Testis (tissue), 3 donors: ENCODE data around the gene HYOU1. TPM values are rescaled to one million over a fixed set of nuclear protein-coding genes. Genes with fewer than 3 reads are reported as not detected.

ENCODE experiments used
- DNase-seq: peaks from one replicate; pipeline ENCODE4 v3.0.0-alpha.2; 2019
- H3K27ac ChIP-seq, 2 donors: fragments of 200-600 bp; sonication (generic); one replicate each; pipeline ENCODE4 v1.5.1; 2019
- H3K27me3 ChIP-seq: fragments of 200-600 bp; sonication (generic); one replicate; pipeline ENCODE4 v1.5.1; 2019
- H3K36me3 ChIP-seq: fragments of 200-600 bp; sonication (generic); one replicate; pipeline ENCODE4 v1.5.1; 2017; ENCODE audit warnings: low read depth; ENCODE audit errors: missing control alignments
- H3K4me1 ChIP-seq: fragments of 200-600 bp; sonication (generic); one replicate; pipeline ENCODE4 v1.5.1; 2019
- H3K4me3 ChIP-seq, 2 donors: fragments of 200-600 bp; sonication (generic); one replicate each; pipeline ENCODE4 v1.5.1; 2017 to 2019
- H3K9me3 ChIP-seq: fragments of 200-600 bp; sonication (generic); one replicate; pipeline ENCODE4 v1.5.1; 2017
- CTCF ChIP-seq, 3 experiments: fragments of 450-650 bp in 2 of 3; fragments of 200-600 bp in 1 of 3; sonication (generic) in 1 of 3; IDR thresholded peaks; one replicate each; pipeline ENCODE4 v1.5.1; 2016 to 2019; ENCODE audit warnings: antibody characterized with exemption in 3 of 3, mild to moderate bottlenecking in 2 of 3, moderate library complexity in 1 of 3
- POLR2A ChIP-seq: fragments of 450-650 bp; IDR thresholded peaks from one replicate; pipeline ENCODE4 v1.6.1; 2017; ENCODE audit warnings: antibody characterized with exemption, mild to moderate bottlenecking, moderate library complexity
- WGBS, 2 donors: methylation state at CpG; one replicate each; pipeline ENCODE4 v1.1.5; 2018; 5-methylcytosine and 5-hydroxymethylcytosine counted together
- intact Hi-C: fragments of 100-400 bp; cut with DNase I; formaldehyde crosslinking; loops from one replicate; pipeline ENCODE4 v1.15.1; 2023; ENCODE audit warnings: low total_unique reads
- polyA plus RNA-seq: library from polyadenylated mRNA; stranded (reverse); fragments of 350-450 nt; fragmentation: Illumina TruSeq; extraction: RNeasy Lipid Tissue Mini Kit (QIAGEN cat#74804); gene quantifications from one replicate; pipeline ENCODE4 v1.2.3, GENCODE V29; 2014; ENCODE audit warnings: low read depth, low replicate concordance; ENCODE audit not compliant: insufficient read depth
- total RNA-seq, 2 donors: library from RNA; depleted of rRNA; stranded (reverse); fragments of >200 nt; gene quantifications; one replicate each; pipeline ENCODE4 v1.2.3, GENCODE V29; 2016

HYOU1 gene
- total and polyA plus RNA-seq, 3 donors from 2014 or later, result 126 to 209 (median 127) TPM

- Histone ChIP-seq H3K36me3 (no peaks in the 10 kb centered on the region), H3K9me3 (no peaks in the 10 kb centered on the region), H3K27me3 (no peaks in the 10 kb centered on the region), H3K27ac (no peak overlapping the region), H3K4me1 (peaks cover 15% of the 10 kb centered on the region), H3K4me3 (no peak overlapping the region)
- TF ChIP-seq CTCF (IDR thresholded peaks at IDR 0.05), result no peak
- TF ChIP-seq POLR2A, result no peak
- no peak for DNase-seq
- intact Hi-C loops, result no loop called here
- 87 to 96% methylated on average over 6 to 9 of the region's 9 CpGs for WGBS, 2 donors
Observed at GRCh38 chr11:119027561-119028345, 29.3 kb downstream of the HYOU1 start.

GRCh38 chr11:119026970-119027369 is 30.0 kb downstream of the HYOU1 start:
- 94 to 95% methylated on average over 2 of the region's 2 CpGs for WGBS, 2 donors
- no peak for DNase-seq
- Histone ChIP-seq H3K36me3 (no peaks in the 10 kb centered on the region), H3K27me3 (no peaks in the 10 kb centered on the region), H3K4me1 (peaks cover 15% of the 10 kb centered on the region), H3K9me3 (no peaks in the 10 kb centered on the region), H3K4me3 (no peak overlapping the region), H3K27ac (no peak overlapping the region)
- TF ChIP-seq POLR2A (no peak), CTCF (IDR thresholded peaks at IDR 0.05) (no peak)
- intact Hi-C loops, result no loop called here

- Histone ChIP-seq H3K4me3 (no peak overlapping the region), H3K9me3 (no peaks in the 10 kb centered on the region), H3K4me1 (peaks cover 15% of the 10 kb centered on the region), H3K27me3 (no peaks in the 10 kb centered on the region), H3K27ac (no peak overlapping the region), H3K36me3 (no peaks in the 10 kb centered on the region)
- DNase-seq, result no peak
- no peak for TF ChIP-seq POLR2A
- no peak for TF ChIP-seq CTCF (IDR thresholded peaks at IDR 0.05)
- 89 to 91% methylated on average over 12 to 16 of the region's 16 CpGs for WGBS, 2 donors
- intact Hi-C loops, result no loop called here
Observed at GRCh38 chr11:119025978-119026766, 30.8 kb downstream of the HYOU1 start.

- DNase-seq, result no peak
- Histone ChIP-seq H3K4me1 (peaks cover 15% of the 10 kb centered on the region), H3K9me3 (no peaks in the 10 kb centered on the region), H3K4me3 (no peak overlapping the region), H3K36me3 (no peaks in the 10 kb centered on the region), H3K27me3 (no peaks in the 10 kb centered on the region), H3K27ac (no peak overlapping the region)
- 88 to 92% methylated on average over 5 of the region's 5 CpGs for WGBS, 2 donors
- TF ChIP-seq POLR2A (no peak), CTCF (IDR thresholded peaks at IDR 0.05) (no peak)
- intact Hi-C loops, result no loop called here
Observed at GRCh38 chr11:119025541-119025940, 31.5 kb downstream of the HYOU1 start.
